ENCODE measurements around the gene TTC16. TPM values are rescaled to one million over a fixed set of nuclear protein-coding genes. Genes with fewer than 3 reads are reported as not detected.

Gene TTC16
- total RNA-seq, 1 donor from 2014 or later, result 0.07 TPM

- no peak for TF ChIP-seq CTCF (IDR thresholded peaks at IDR 0.05; ENCODE audit: unreplicated experiment)
- Mint-ChIP-seq H3K27ac (no peak overlapping the region), H3K4me3 (no peak overlapping the region), H3K36me3 (no peaks in the 10 kb centered on the region), H3K9me3 (no peaks in the 10 kb centered on the region), H3K4me1 (no peaks in the 10 kb centered on the region), H3K27me3 (ENCODE audit: low read depth) (peaks cover 3% of the 10 kb centered on the region)
- DNase-seq (ENCODE audit: low spot score in 2 of 2, unreplicated experiment in 2 of 2), result no peak
These were observed 6.3 kb downstream of the TTC16 start for GRCh38 chr9:127722055-127722745.

- no peak for DNase-seq (ENCODE audit: low spot score in 2 of 2, unreplicated experiment in 2 of 2)
- Mint-ChIP-seq H3K9me3 (no peaks in the 10 kb centered on the region), H3K36me3 (no peaks in the 10 kb centered on the region), H3K4me1 (no peaks in the 10 kb centered on the region), H3K27me3 (ENCODE audit: low read depth) (peaks cover 3% of the 10 kb centered on the region), H3K27ac (no peak overlapping the region), H3K4me3 (no peak overlapping the region)
- no peak for TF ChIP-seq CTCF (IDR thresholded peaks at IDR 0.05; ENCODE audit: unreplicated experiment)
These were observed 7.1 kb downstream of the TTC16 start for GRCh38 chr9:127723013-127723412.

- Mint-ChIP-seq H3K9me3 (no peaks in the 10 kb centered on the region), H3K4me1 (no peaks in the 10 kb centered on the region), H3K27ac (no peak overlapping the region), H3K27me3 (ENCODE audit: low read depth) (peaks cover 3% of the 10 kb centered on the region), H3K36me3 (no peaks in the 10 kb centered on the region), H3K4me3 (no peak overlapping the region)
- TF ChIP-seq CTCF (IDR thresholded peaks at IDR 0.05; ENCODE audit: unreplicated experiment), result no peak
- no peak for DNase-seq (ENCODE audit: low spot score in 2 of 2, unreplicated experiment in 2 of 2)
These were observed 7.6 kb downstream of the TTC16 start for GRCh38 chr9:127723444-127723843.

GRCh38 chr9:127724012-127724411 is 8.1 kb downstream of the TTC16 start:
- no peak for TF ChIP-seq CTCF (IDR thresholded peaks at IDR 0.05; ENCODE audit: unreplicated experiment)
- no peaks in the 10 kb centered on the region for H3K4me1 Mint-ChIP-seq
- H3K27ac Mint-ChIP-seq, result no peak overlapping the region
- H3K9me3 Mint-ChIP-seq, result no peaks in the 10 kb centered on the region
- no peak overlapping the region for H3K4me3 Mint-ChIP-seq
- no peaks in the 10 kb centered on the region for H3K36me3 Mint-ChIP-seq
- peaks cover 3% of the 10 kb centered on the region for H3K27me3 Mint-ChIP-seq (ENCODE audit: low read depth)
- DNase-seq (ENCODE audit: low spot score in 2 of 2, unreplicated experiment in 2 of 2), result no peak

- no peak for TF ChIP-seq CTCF (IDR thresholded peaks at IDR 0.05; ENCODE audit: unreplicated experiment)
- Mint-ChIP-seq H3K27ac (no peak overlapping the region), H3K36me3 (no peaks in the 10 kb centered on the region), H3K4me1 (no peaks in the 10 kb centered on the region), H3K27me3 (ENCODE audit: low read depth) (no peaks in the 10 kb centered on the region), H3K9me3 (no peaks in the 10 kb centered on the region), H3K4me3 (no peak overlapping the region)
- DNase-seq (ENCODE audit: low spot score in 2 of 2, unreplicated experiment in 2 of 2), result no peak
These were observed 11.0 kb downstream of the TTC16 start for GRCh38 chr9:127726871-127727270.
